Upper lobe of left lung (tissue), 4 donors: ENCODE results near the gene LRRC51.

ENCODE experiments used
- EP300 ChIP-seq, 4 donors: sonication (generic); formaldehyde crosslinking; IDR thresholded peaks; one replicate each; pipeline ENCODE4 v1.5.1; 2017; ENCODE audit warnings: antibody characterized with exemption in 4 of 4, control low read depth in 2 of 4
- TF ChIP-seq, protein P1 (sequence below), 6 experiments: fragments of 450-650 bp in 4 of 6; fragments of 200-600 bp in 2 of 6; sonication (generic) in 2 of 6; IDR thresholded peaks; one replicate each; pipeline ENCODE4 v1.5.1; 2016 to 2019; ENCODE audit warnings: antibody characterized with exemption in 6 of 6

DNA sequence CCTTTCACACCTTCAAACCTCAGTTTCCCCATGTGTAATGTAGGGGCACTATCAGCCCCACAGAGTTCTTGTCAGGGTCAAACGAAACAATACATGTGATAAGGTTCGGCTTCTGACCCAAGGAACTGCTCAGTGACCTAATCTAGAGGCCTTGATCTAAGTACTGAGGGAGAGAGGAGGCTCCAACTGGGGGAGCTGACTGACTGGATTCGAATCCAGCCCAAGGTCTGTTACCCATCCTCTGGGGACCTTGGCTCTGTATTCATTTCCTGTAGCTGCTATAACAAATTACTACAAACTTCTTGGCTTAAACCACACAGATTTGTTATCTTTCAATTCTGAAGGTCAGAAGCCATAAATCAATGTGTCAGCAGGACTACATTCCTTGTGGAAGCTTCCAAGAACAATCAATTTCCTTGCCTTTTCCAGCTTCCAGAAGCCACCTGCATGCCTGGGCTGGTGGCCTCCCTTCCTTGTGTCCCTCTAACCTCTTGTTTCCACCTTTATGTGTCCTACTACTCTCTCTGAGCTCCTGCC is 42.5 kb downstream of the LRRC51 start:
- TF ChIP-seq, protein P1, sequence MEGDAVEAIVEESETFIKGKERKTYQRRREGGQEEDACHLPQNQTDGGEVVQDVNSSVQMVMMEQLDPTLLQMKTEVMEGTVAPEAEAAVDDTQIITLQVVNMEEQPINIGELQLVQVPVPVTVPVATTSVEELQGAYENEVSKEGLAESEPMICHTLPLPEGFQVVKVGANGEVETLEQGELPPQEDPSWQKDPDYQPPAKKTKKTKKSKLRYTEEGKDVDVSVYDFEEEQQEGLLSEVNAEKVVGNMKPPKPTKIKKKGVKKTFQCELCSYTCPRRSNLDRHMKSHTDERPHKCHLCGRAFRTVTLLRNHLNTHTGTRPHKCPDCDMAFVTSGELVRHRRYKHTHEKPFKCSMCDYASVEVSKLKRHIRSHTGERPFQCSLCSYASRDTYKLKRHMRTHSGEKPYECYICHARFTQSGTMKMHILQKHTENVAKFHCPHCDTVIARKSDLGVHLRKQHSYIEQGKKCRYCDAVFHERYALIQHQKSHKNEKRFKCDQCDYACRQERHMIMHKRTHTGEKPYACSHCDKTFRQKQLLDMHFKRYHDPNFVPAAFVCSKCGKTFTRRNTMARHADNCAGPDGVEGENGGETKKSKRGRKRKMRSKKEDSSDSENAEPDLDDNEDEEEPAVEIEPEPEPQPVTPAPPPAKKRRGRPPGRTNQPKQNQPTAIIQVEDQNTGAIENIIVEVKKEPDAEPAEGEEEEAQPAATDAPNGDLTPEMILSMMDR (IDR thresholded peaks at IDR 0.05): no peak
- TF ChIP-seq EP300 (IDR thresholded peaks at IDR 0.05): no peak
